GM12872 (cell line): ENCODE data around the gene RFLNA.

Source experiments
- CTCF ChIP-seq: IDR thresholded peaks from 3 replicates; pipeline ENCODE4 v1.5.1; 2011; ENCODE audit warnings: low read depth, mild to moderate bottlenecking, low read length, moderate library complexity; ENCODE audit not compliant: insufficient read depth

RFLNA gene

GRCh38 chr12:124283326-124283725, 11.6 kb upstream of the RFLNA start:
- TF ChIP-seq CTCF: no peak

- no peak for TF ChIP-seq CTCF
These were observed 10.5 kb upstream of the RFLNA start for GRCh38 chr12:124284368-124284767.

- TF ChIP-seq CTCF: no peak
These were observed 8.5 kb upstream of the RFLNA start for GRCh38 chr12:124286414-124286813.

- TF ChIP-seq CTCF: no peak
These were observed 7.9 kb upstream of the RFLNA start for GRCh38 chr12:124286971-124287370.

DNA sequence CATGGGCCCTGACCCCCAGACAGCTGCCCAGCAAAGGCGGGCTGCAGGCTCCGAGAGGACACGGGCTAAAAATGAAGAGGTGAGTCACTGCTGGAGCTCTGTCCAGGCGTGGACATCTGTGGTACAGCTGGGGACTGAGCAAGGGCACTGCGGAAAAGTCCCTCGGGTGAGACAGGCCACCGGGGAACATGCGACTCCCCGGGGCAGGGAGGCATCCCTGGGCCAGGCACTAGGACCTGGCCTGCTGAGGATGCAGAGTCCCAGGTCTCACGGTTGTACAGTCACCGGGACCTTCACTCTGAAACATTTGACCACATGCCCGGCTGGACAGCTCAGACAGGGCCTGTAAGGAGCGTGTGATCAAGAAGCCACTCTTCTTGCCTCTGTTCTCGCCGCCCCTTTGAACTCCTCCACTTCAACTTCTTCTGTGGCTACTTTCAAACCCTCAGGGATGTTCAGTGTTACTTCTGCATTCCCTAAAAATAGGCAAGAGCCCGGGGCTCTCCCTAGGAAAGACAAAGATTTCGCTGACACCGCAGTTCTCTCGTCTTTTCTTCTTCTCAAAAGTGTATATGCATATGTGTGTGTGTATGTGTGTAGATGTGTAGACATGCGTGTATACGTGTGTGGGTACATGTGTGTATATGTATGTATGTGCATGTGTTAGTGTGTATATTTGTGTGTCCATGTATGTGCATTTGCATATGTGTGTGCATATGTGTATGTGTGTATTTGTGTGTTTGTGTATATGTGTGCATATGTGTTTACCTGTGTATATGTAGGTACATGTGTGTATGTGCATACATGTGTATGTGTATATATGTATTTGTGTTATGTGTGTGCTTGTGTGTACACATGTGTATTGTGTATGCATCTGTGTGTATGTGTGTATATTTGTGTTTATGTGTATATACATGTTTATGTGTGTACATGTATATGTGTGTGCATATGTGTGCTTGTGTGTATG, 5.0 kb upstream of the RFLNA start:
- no peak for TF ChIP-seq CTCF

- TF ChIP-seq CTCF: no peak
These were observed 2.5 kb upstream of the RFLNA start for GRCh38 chr12:124292385-124292784.

DNA sequence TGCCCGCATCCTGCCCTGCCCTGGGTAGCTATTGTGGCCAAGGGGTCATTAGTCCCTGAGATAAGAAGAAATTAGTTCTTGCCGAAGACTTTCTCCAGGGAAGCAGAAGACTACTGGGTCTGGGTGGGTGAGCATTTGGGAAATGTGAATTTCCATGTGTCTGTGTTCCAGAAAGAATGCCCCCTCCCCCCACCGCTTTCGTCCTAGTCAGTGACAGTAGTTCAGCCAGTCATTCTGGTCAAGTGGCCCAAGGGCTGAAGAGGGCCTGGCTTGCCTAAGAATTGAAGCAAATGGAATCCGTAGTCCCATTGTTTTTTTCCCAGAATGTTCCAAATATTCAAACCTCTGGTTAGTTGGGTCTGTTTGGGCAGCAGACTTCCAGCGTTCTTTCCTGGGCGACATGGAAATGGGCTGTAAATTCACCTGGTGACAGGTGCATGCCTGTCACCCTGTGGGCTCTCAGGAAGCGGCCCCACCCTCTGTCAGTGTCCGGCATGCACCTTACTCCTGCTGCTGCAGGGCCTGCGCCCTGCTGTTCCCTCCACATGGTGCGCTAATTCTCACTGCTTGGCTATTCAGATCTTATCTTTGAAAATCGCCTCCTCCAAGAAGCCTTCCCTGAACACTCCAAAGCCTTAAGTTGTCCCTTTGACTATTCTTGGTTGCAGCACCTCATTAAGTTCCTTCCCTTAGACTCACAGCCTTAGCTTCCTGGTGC, 1.4 kb upstream of the RFLNA start:
- no peak for TF ChIP-seq CTCF
